ENCODE results near the gene ASXL1. TPM values are rescaled to one million over a fixed set of nuclear protein-coding genes. Genes with fewer than 3 reads are reported as not detected.

The ASXL1 gene
- total and polyA plus RNA-seq, 9 of the 15 experiments (the other 6 are each of a cell fraction or from before 2014, with no cell fraction given) = 6.5 to 65.3 (median 32.3) TPM

DNA sequence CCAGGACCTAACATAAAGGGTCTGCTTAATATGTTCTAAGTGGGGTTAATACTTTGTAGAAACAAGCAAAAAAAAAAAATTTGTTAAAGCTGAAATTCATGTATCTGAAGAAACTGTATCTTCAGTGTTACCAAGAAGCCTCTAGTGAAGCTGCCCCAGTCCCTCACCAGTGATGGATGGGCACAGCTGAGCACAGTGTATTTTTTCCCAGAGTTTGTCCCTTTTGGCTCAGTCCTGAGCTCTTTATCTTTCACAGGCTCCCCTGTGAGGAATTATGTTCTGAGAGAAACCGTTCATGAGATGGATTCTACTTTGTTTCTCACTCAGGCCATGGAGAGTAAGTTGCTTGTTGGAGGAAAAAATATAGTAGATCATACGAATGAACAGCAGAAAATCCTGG is 42.2 kb upstream of the ASXL1 start (continued):
- TF ChIP-seq, protein P1, sequence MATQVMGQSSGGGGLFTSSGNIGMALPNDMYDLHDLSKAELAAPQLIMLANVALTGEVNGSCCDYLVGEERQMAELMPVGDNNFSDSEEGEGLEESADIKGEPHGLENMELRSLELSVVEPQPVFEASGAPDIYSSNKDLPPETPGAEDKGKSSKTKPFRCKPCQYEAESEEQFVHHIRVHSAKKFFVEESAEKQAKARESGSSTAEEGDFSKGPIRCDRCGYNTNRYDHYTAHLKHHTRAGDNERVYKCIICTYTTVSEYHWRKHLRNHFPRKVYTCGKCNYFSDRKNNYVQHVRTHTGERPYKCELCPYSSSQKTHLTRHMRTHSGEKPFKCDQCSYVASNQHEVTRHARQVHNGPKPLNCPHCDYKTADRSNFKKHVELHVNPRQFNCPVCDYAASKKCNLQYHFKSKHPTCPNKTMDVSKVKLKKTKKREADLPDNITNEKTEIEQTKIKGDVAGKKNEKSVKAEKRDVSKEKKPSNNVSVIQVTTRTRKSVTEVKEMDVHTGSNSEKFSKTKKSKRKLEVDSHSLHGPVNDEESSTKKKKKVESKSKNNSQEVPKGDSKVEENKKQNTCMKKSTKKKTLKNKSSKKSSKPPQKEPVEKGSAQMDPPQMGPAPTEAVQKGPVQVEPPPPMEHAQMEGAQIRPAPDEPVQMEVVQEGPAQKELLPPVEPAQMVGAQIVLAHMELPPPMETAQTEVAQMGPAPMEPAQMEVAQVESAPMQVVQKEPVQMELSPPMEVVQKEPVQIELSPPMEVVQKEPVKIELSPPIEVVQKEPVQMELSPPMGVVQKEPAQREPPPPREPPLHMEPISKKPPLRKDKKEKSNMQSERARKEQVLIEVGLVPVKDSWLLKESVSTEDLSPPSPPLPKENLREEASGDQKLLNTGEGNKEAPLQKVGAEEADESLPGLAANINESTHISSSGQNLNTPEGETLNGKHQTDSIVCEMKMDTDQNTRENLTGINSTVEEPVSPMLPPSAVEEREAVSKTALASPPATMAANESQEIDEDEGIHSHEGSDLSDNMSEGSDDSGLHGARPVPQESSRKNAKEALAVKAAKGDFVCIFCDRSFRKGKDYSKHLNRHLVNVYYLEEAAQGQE (IDR thresholded peaks at IDR 0.05; ENCODE audit: borderline replicate concordance) = no peak
- TF ChIP-seq, protein P1 (CRISPR knock-in tag; IDR thresholded peaks at IDR 0.05; ENCODE audit: low read depth) = no peak
- TF ChIP-seq, protein P2, sequence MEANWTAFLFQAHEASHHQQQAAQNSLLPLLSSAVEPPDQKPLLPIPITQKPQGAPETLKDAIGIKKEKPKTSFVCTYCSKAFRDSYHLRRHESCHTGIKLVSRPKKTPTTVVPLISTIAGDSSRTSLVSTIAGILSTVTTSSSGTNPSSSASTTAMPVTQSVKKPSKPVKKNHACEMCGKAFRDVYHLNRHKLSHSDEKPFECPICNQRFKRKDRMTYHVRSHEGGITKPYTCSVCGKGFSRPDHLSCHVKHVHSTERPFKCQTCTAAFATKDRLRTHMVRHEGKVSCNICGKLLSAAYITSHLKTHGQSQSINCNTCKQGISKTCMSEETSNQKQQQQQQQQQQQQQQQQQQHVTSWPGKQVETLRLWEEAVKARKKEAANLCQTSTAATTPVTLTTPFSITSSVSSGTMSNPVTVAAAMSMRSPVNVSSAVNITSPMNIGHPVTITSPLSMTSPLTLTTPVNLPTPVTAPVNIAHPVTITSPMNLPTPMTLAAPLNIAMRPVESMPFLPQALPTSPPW (CRISPR knock-in tag; IDR thresholded peaks at IDR 0.05) = no peak
- TF ChIP-seq ZKSCAN3 (CRISPR knock-in tag; IDR thresholded peaks at IDR 0.05) (no peak), RCOR1 (IDR thresholded peaks at IDR 0.05; ENCODE audit: borderline replicate concordance in 1 of 2, low read depth in 2 of 2, low read length in 2 of 2) (no peak), TCF3 (CRISPR knock-in tag; IDR thresholded peaks at IDR 0.05) (no peak), ZNF212 (CRISPR knock-in tag; IDR thresholded peaks at IDR 0.05) (no peak), CBX5 (IDR thresholded peaks at IDR 0.05; ENCODE audit: borderline replicate concordance, low read depth) (no peak)
- TF ChIP-seq, protein P3, sequence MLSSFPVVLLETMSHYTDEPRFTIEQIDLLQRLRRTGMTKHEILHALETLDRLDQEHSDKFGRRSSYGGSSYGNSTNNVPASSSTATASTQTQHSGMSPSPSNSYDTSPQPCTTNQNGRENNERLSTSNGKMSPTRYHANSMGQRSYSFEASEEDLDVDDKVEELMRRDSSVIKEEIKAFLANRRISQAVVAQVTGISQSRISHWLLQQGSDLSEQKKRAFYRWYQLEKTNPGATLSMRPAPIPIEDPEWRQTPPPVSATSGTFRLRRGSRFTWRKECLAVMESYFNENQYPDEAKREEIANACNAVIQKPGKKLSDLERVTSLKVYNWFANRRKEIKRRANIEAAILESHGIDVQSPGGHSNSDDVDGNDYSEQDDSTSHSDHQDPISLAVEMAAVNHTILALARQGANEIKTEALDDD (IDR thresholded peaks at IDR 0.05) = no peak
- TF ChIP-seq, protein P4, sequence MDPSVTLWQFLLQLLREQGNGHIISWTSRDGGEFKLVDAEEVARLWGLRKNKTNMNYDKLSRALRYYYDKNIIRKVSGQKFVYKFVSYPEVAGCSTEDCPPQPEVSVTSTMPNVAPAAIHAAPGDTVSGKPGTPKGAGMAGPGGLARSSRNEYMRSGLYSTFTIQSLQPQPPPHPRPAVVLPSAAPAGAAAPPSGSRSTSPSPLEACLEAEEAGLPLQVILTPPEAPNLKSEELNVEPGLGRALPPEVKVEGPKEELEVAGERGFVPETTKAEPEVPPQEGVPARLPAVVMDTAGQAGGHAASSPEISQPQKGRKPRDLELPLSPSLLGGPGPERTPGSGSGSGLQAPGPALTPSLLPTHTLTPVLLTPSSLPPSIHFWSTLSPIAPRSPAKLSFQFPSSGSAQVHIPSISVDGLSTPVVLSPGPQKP (CRISPR knock-in tag; IDR thresholded peaks at IDR 0.05) = no peak
- TF ChIP-seq, protein P5, sequence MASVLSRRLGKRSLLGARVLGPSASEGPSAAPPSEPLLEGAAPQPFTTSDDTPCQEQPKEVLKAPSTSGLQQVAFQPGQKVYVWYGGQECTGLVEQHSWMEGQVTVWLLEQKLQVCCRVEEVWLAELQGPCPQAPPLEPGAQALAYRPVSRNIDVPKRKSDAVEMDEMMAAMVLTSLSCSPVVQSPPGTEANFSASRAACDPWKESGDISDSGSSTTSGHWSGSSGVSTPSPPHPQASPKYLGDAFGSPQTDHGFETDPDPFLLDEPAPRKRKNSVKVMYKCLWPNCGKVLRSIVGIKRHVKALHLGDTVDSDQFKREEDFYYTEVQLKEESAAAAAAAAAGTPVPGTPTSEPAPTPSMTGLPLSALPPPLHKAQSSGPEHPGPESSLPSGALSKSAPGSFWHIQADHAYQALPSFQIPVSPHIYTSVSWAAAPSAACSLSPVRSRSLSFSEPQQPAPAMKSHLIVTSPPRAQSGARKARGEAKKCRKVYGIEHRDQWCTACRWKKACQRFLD (CRISPR knock-in tag; IDR thresholded peaks at IDR 0.05) = no peak
